Psoas muscle (tissue), 8 donors: ENCODE results near the gene ATAD3A. TPM values are rescaled to one million over a fixed set of nuclear protein-coding genes. Genes with fewer than 3 reads are reported as not detected.
"Not testable (repeated sequence)": the region's sequence is repeated elsewhere in the genome, so short reads cannot be mapped to it uniquely, and the experiment has no call there.

Experiments
- ATAC-seq, 4 donors: fragments of 200-7000 bp; cut with Tn5 transposase; one replicate each; pipeline ENCODE4 v1.9.1; 2020; ENCODE audit warnings: moderate library complexity in 3 of 4, mild to moderate bottlenecking in 2 of 4
- DNase-seq, 2 donors: peaks; one replicate each; pipeline ENCODE4 v3.0.0-alpha.2; 2020
- H3K27ac ChIP-seq: fragments of 200-600 bp; one replicate; pipeline ENCODE4 v1.8.0; 2022
- H3K27me3 ChIP-seq, 3 donors: fragments of 200-600 bp in 1 of 3; one replicate each; pipeline versions ENCODE4 v1.6.1 to v1.8.0; 2013 to 2022; ENCODE audit warnings: low read length in 2 of 3, mild to moderate bottlenecking in 2 of 3, moderate library complexity in 1 of 3; ENCODE audit not compliant: insufficient read depth in 3 of 3
- H3K36me3 ChIP-seq, 2 donors: fragments of 200-600 bp in 1 of 2; one replicate each; pipeline versions ENCODE4 v1.6.1 to v1.8.0; 2013 to 2022; ENCODE audit warnings: low read depth in 1 of 2, mild to moderate bottlenecking in 1 of 2, moderate library complexity in 1 of 2; ENCODE audit not compliant: insufficient read depth in 1 of 2
- H3K4me1 ChIP-seq: fragments of 200-600 bp; one replicate; pipeline ENCODE4 v1.8.0; 2022
- H3K4me3 ChIP-seq: fragments of 200-600 bp; one replicate; pipeline ENCODE4 v1.8.0; 2022; ENCODE audit warnings: mild to moderate bottlenecking
- H3K9me3 ChIP-seq: fragments of 200-600 bp; one replicate; pipeline ENCODE4 v1.8.0; 2022
- WGBS, 3 donors: extraction: QIAGEN DNeasy Blood & Tissue Kit; methylation state at CpG; one replicate each; pipeline versions ENCODE4 v1.1.6 to v1.1.7; 2013; 5-methylcytosine and 5-hydroxymethylcytosine counted together
- intact Hi-C, 2 donors: fragments of 100-400 bp; cut with DNase I; formaldehyde crosslinking; loops; one replicate each; pipeline versions ENCODE4 v1.11.0 to v1.14.2; 2022
- polyA plus RNA-seq, 3 donors: library from polyadenylated mRNA; stranded (reverse); fragments of 200-250 nt; gene quantifications; one replicate each; pipeline ENCODE4 v1.2.3, GENCODE V29; 2013
- total RNA-seq, 4 donors: library from RNA; stranded (reverse); fragmentation: NEBNext Ultra II Directional in 2 of 4; extraction: Animal tissue kit (Norgen Biotek cat#: 25700) in 2 of 4; gene quantifications; one replicate each; pipeline versions ENCODE4 v1.2.1 to v1.2.4, GENCODE V29; 2021 to 2023
- TF ChIP-seq, protein P1 (sequence below): fragments of 200-600 bp; IDR thresholded peaks from one replicate; pipeline ENCODE4 v1.8.0; 2022; ENCODE audit warnings: antibody characterized with exemption
- donor health status: healthy with polysubstance abuse.
- donor health status: DM: no; HTN: no; CAD: no; lungs with moderate emphysema.
- donor health status: Bipolar disorder and iron deficiency.
- donor health status: healthy.
- donor health status: DM: yes; HTN: yes; CAD: no.
- donor health status: DM: no; HTN: no; CAD: no.
- donor health status: DM: no; HTN: no; CAD: no.
- donor health status: DM: yes; HTN: yes; CAD: no.

Gene ATAD3A
- total and polyA plus RNA-seq, 7 donors: 20.6 to 48.6 (median 33.5) TPM

DNA sequence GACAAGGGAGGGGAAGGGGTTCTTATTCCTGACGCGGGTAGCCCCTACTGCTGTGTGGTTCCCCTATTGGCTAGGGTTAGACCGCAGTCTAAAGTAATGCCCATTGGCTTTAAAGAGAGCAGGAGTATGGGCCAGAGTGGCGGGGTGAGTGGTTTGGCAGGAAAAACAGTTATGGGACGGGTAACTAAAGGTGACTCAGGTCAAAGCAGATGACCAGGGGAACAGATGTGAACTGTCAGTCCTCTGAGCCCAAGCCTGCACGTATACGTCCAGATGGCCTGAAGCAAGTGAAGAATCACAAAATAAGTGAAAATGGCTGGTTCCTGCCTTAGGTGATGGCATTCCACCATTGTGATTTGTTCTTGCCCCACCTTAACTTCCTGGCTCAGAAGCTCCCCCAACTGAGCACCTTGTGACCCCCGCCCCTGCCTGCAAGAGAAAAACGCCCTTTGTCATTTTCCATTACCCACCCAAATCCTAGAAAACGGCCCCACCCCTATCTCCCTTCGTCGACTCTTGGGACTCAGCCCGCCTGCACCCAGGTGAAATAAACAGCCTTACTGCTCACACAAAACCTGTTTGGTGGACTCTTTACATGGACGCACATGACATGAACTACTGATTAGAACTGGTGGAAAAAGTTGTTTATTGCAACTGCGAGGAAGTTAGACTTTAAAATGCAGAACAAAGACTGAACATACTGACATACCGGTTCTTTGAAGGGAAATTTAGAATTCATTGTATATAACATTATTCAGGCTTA, 41.2 kb upstream of the ATAD3A start:
- Histone ChIP-seq H3K27ac (peak overlapping the region; percentile 76), H3K36me3 (no peaks in the 10 kb centered on the region), H3K4me1 (peaks cover 9% of the 10 kb centered on the region), H3K27me3 (no peaks in the 10 kb centered on the region), H3K9me3 (no peaks in the 10 kb centered on the region), H3K4me3 (peak overlapping the region; percentile 74)
- DNase-seq (no peak), ATAC-seq (peak in 2 of 4 donors; percentile 19 to 31)
- TF ChIP-seq, protein P1, sequence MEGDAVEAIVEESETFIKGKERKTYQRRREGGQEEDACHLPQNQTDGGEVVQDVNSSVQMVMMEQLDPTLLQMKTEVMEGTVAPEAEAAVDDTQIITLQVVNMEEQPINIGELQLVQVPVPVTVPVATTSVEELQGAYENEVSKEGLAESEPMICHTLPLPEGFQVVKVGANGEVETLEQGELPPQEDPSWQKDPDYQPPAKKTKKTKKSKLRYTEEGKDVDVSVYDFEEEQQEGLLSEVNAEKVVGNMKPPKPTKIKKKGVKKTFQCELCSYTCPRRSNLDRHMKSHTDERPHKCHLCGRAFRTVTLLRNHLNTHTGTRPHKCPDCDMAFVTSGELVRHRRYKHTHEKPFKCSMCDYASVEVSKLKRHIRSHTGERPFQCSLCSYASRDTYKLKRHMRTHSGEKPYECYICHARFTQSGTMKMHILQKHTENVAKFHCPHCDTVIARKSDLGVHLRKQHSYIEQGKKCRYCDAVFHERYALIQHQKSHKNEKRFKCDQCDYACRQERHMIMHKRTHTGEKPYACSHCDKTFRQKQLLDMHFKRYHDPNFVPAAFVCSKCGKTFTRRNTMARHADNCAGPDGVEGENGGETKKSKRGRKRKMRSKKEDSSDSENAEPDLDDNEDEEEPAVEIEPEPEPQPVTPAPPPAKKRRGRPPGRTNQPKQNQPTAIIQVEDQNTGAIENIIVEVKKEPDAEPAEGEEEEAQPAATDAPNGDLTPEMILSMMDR: no peak
- WGBS, 3 donors: 10 to 13% (median 10%) methylated on average over 16 of the region's 16 CpGs
- intact Hi-C loops: no loop called here

DNA sequence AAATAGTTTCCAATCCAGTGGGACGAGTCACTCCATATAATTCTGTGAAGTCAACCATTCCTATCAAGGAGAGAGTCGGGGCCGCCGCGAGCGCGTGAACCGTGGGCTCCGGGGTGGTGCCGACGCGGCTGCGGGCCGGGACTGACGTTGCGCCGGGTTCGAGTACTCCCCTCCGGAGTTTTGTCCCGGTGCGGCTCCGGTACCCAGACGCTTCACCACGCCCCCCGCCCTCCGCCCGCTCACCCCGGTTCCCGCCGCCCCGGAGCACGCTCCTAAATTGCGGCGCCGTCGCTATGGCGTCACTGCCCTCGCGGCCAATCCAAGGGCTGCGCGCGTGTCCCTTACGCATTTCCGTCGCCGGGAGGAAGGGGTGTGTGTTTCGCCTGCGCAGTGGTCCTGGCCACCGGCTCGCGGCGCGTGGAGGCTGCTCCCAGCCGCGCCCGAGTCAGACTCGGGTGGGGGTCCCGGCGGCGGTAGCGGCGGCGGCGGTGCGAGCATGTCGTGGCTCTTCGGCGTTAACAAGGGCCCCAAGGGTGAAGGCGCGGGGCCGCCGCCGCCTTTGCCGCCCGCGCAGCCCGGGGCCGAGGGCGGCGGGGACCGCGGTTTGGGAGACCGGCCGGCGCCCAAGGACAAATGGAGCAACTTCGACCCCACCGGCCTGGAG, 40.4 kb upstream of the ATAD3A start, which contains the start of gene ATAD3B:
TSS of gene ATAD3B (plus strand) at position 377 of the 664 bp plus-strand sequence. CDS start at position 497, 120 bp downstream.
- peaks cover 9% of the 10 kb centered on the region for H3K4me1 ChIP-seq
- H3K36me3 ChIP-seq: no peaks in the 10 kb centered on the region
- no peaks in the 10 kb centered on the region for H3K27me3 ChIP-seq
- peak within 1 kb of the TSS; percentile 74 for H3K4me3 ChIP-seq
- ATAC-seq: peak; percentile 95 to 99 (median 98)
- H3K9me3 ChIP-seq: no peaks in the 10 kb centered on the region
- intact Hi-C loops: no loop called here
- DNase-seq: peak; percentile 87 to 97
- peak within 1 kb of the TSS; percentile 76 for H3K27ac ChIP-seq
- WGBS, 3 donors: 0 to 1% (median 0%) methylated on average over 52 to 87 of the region's 87 CpGs
- TF ChIP-seq, protein P1: no peak

DNA sequence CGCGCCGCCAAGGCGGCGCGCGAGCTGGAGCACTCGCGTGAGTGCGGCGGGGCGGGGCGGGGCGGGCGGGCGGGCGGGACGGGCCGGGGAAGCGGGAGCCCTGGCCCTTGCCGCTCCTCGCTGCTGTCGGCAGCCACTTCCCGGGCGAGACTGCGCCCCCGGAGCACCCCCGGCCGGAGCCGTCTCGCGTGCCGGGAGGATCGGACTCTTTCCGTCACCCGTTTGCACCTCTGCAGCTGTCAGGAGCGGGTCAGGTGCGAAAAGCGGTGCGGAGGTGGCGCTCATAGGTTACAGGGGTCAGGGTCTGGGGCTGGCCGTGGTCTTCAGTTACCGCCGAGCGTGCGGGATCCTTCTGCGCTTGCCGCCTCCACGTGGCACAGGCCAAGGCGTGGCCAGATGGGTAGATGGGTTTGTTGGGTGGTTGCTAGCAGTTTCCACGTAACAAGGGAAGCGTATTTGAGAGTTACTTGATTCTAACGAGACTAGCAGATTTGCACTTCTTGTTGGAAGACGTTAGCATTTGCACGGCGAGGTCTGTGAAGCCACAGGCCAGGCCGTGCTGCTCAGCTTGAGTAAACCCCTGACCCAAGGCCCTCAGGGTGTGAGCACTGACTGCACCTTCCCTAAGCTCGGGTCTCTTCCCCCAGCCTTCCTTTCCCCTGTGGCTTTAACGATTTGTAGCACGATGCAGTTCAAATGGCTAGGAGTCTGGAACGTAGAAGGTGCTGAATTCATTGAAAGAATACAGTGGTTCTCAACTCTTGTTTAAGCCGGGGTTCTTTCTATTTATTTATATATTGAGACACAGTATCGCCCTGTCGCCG, 39.7 kb upstream of the ATAD3A start:
- WGBS, 3 donors: 3 to 8% (median 4%) methylated on average over 20 to 53 of the region's 65 CpGs
- ATAC-seq: peak in 1 of 4 donors; percentile 10
- H3K27me3 ChIP-seq, H3K9me3 ChIP-seq, intact Hi-C loops, H3K36me3 ChIP-seq, DNase-seq, H3K4me1 ChIP-seq: not testable (repeated sequence)
- Histone ChIP-seq H3K27ac (peak overlapping the region; percentile 76), H3K4me3 (peak overlapping the region; percentile 74)

DNA sequence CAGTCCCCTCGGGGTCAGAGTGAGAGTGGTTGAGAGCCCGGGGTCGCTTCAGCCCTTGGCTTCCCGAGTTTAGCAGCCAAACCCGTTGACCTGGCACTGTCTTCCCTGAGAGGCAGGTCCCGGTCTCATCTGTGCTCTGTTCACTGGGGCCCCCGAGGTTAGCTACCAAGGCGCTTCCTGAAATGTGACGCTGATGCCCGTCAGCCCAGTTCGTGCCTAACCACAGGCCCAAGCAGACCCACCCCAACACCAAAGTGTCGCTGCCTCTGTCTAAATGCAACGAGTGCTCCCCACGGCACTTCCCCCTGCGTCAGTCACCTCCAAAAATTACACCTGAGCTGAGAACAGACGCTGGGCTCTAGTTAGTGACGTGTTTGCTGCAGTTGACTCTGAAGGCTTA, 36.0 kb upstream of the ATAD3A start:
- H3K27me3 ChIP-seq, H3K4me3 ChIP-seq, intact Hi-C loops, H3K9me3 ChIP-seq, ATAC-seq, DNase-seq, H3K27ac ChIP-seq, H3K4me1 ChIP-seq: not testable (repeated sequence)
- H3K36me3 ChIP-seq: peaks cover 5 to 31% of the 10 kb centered on the region in 2 donors
- 72 to 87% (median 85%) methylated on average over 14 to 15 of the region's 17 CpGs for WGBS, 3 donors

DNA sequence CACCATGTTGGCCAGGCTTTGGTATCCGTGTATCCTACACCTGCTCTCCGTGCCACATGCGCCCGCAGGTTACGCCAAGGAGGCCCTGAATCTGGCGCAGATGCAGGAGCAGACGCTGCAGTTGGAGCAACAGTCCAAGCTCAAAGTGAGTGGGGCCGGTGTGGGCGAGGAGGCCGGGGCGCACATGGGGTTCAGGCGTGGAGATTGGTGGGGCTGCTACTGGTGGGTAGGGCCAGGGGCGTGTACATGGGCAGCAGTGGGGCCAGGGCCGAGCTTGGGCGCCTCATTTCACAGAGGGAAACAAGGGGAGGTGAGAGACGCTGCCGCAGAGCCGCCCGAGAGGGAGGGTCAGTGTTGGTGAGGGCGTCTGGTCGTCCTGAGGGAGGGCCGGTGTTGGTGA, 34.8 kb upstream of the ATAD3A start:
- H3K27ac ChIP-seq: no peak overlapping the region
- no peaks in the 10 kb centered on the region for H3K27me3 ChIP-seq
- H3K4me1 ChIP-seq: peaks cover 9% of the 10 kb centered on the region
- DNase-seq: no peak
- intact Hi-C loops: no loop called here
- peaks cover 5 to 37% of the 10 kb centered on the region in 2 donors for H3K36me3 ChIP-seq
- no peak for ATAC-seq
- H3K9me3 ChIP-seq: no peaks in the 10 kb centered on the region
- WGBS, 3 donors: 93 to 95% (median 95%) methylated on average over 22 of the region's 22 CpGs
- TF ChIP-seq, protein P1: no peak
- no peak overlapping the region for H3K4me3 ChIP-seq
